GM18909 (cell line): ENCODE measurements around the gene PLPPR1.
"Not testable (repeated sequence)": the region's sequence is repeated elsewhere in the genome, so short reads cannot be mapped to it uniquely, and the experiment has no call there.

Experiments used
- ATAC-seq: cut with Tn5 transposase; IDR thresholded peaks from one replicate; pipeline ENCODE4 v1.9.1; 2021; ENCODE audit warnings: mild to moderate bottlenecking; ENCODE audit not compliant: unreplicated experiment, poor library complexity

The PLPPR1 gene

GRCh38 chr9:101039581-101039980, 11.1 kb downstream of the PLPPR1 start:
- not testable (repeated sequence) for ATAC-seq

GRCh38 chr9:101047848-101048397, 19.4 kb downstream of the PLPPR1 start:
- ATAC-seq, result no peak

- no peak for ATAC-seq
These were observed 22.1 kb downstream of the PLPPR1 start for GRCh38 chr9:101050650-101051049.

- no peak for ATAC-seq
These were observed 26.1 kb downstream of the PLPPR1 start for GRCh38 chr9:101054657-101055056.

- ATAC-seq, result no peak
These were observed 27.0 kb downstream of the PLPPR1 start for GRCh38 chr9:101055516-101055915.

GRCh38 chr9:101062686-101063085, 34.2 kb downstream of the PLPPR1 start:
- no peak for ATAC-seq

- ATAC-seq, result no peak
These were observed 34.7 kb downstream of the PLPPR1 start for GRCh38 chr9:101063192-101063591.

- no peak for ATAC-seq
These were observed 35.7 kb downstream of the PLPPR1 start for GRCh38 chr9:101064206-101064605.

- no peak for ATAC-seq
These were observed 37.4 kb downstream of the PLPPR1 start for GRCh38 chr9:101065930-101066329.

- ATAC-seq, result no peak
These were observed 40.2 kb downstream of the PLPPR1 start for GRCh38 chr9:101068696-101069095.

- ATAC-seq, result no peak
These were observed 43.7 kb downstream of the PLPPR1 start for GRCh38 chr9:101072259-101072658.

- no peak for ATAC-seq
These were observed 44.6 kb downstream of the PLPPR1 start for GRCh38 chr9:101073122-101073521.

- no peak for ATAC-seq
These were observed 53.1 kb downstream of the PLPPR1 start for GRCh38 chr9:101081641-101082040.

GRCh38 chr9:101083448-101084202, 55.1 kb downstream of the PLPPR1 start:
- ATAC-seq, result no peak

GRCh38 chr9:101087426-101087825, 58.9 kb downstream of the PLPPR1 start:
- no peak for ATAC-seq

- no peak for ATAC-seq
These were observed 64.4 kb downstream of the PLPPR1 start for GRCh38 chr9:101092922-101093321.

- ATAC-seq, result no peak
These were observed 65.1 kb downstream of the PLPPR1 start for GRCh38 chr9:101093620-101094019.

- ATAC-seq, result no peak
These were observed 66.2 kb downstream of the PLPPR1 start for GRCh38 chr9:101094686-101095085.

- ATAC-seq, result no peak
These were observed 68.7 kb downstream of the PLPPR1 start for GRCh38 chr9:101097210-101097609.

GRCh38 chr9:101098392-101098791, 69.9 kb downstream of the PLPPR1 start:
- no peak for ATAC-seq

- no peak for ATAC-seq
These were observed 85.8 kb downstream of the PLPPR1 start for GRCh38 chr9:101114317-101114716.

GRCh38 chr9:101115102-101115501, 86.6 kb downstream of the PLPPR1 start:
- no peak for ATAC-seq
